ENCODE results near the gene ZNF561. TPM values are rescaled to one million over a fixed set of nuclear protein-coding genes. Genes with fewer than 3 reads are reported as not detected.

Gene ZNF561
- total RNA-seq, 1 donor = 45.2 TPM

- peaks cover 18% of the 10 kb centered on the region for H3K4me1 ChIP-seq (ENCODE audit: insufficient read depth, low read length)
- H3K4me3 ChIP-seq (ENCODE audit: insufficient read depth, low read length) = peak overlapping the region; percentile 83
- H2AFZ ChIP-seq (ENCODE audit: low read length) = peak overlapping the region; percentile 89
- no peaks in the 10 kb centered on the region for H4K20me1 ChIP-seq (ENCODE audit: insufficient read depth, low read length)
- H3K27me3 ChIP-seq (ENCODE audit: insufficient read depth, low read length) = no peaks in the 10 kb centered on the region
- DNase-seq (ENCODE audit: insufficient read length, low spot score, missing footprints) = no peak
- no peak for TF ChIP-seq CTCF (IDR thresholded peaks at IDR 0.05; ENCODE audit: extremely low read depth, low read depth, low read length)
- H3K36me3 ChIP-seq (ENCODE audit: insufficient read depth, low read length) = peaks cover 35% of the 10 kb centered on the region
- no peaks in the 10 kb centered on the region for H3K9me3 ChIP-seq (ENCODE audit: low read depth, low read length)
- peak overlapping the region; percentile 93 for H3K27ac ChIP-seq (ENCODE audit: low read depth, low read length)
- H3K4me2 ChIP-seq (ENCODE audit: insufficient read depth, low read length) = peak overlapping the region; percentile 88
- peaks cover 21% of the 10 kb centered on the region for H3K79me2 ChIP-seq (ENCODE audit: insufficient read depth, low read length)
Observed at GRCh38 chr19:9620842-9621155, 233 bp downstream of the ZNF561 start.

GRCh38 chr19:9615844-9616243 lies 5.2 kb downstream of the ZNF561 start:
- Histone ChIP-seq H3K9me3 (ENCODE audit: low read depth, low read length) (peaks cover 27% of the 10 kb centered on the region), H3K79me2 (ENCODE audit: insufficient read depth, low read length) (peaks cover 18% of the 10 kb centered on the region), H3K27me3 (ENCODE audit: insufficient read depth, low read length) (no peaks in the 10 kb centered on the region), H3K4me2 (ENCODE audit: insufficient read depth, low read length) (no peak overlapping the region), H3K4me1 (ENCODE audit: insufficient read depth, low read length) (peaks cover 6% of the 10 kb centered on the region), H3K27ac (ENCODE audit: low read depth, low read length) (no peak overlapping the region), H3K4me3 (ENCODE audit: insufficient read depth, low read length) (no peak overlapping the region), H2AFZ (ENCODE audit: low read length) (no peak overlapping the region), H4K20me1 (ENCODE audit: insufficient read depth, low read length) (no peaks in the 10 kb centered on the region), H3K36me3 (ENCODE audit: insufficient read depth, low read length) (peaks cover 84% of the 10 kb centered on the region)
- no peak for TF ChIP-seq CTCF (IDR thresholded peaks at IDR 0.05; ENCODE audit: extremely low read depth, low read depth, low read length)
- no peak for DNase-seq (ENCODE audit: insufficient read length, low spot score, missing footprints)

- peaks cover 70% of the 10 kb centered on the region for H3K36me3 ChIP-seq (ENCODE audit: insufficient read depth, low read length)
- no peak overlapping the region for H3K4me3 ChIP-seq (ENCODE audit: insufficient read depth, low read length)
- no peaks in the 10 kb centered on the region for H3K79me2 ChIP-seq (ENCODE audit: insufficient read depth, low read length)
- no peak for DNase-seq (ENCODE audit: insufficient read length, low spot score, missing footprints)
- H3K9me3 ChIP-seq (ENCODE audit: low read depth, low read length) = peaks cover 49% of the 10 kb centered on the region
- no peaks in the 10 kb centered on the region for H3K27me3 ChIP-seq (ENCODE audit: insufficient read depth, low read length)
- no peak overlapping the region for H2AFZ ChIP-seq (ENCODE audit: low read length)
- no peak overlapping the region for H3K27ac ChIP-seq (ENCODE audit: low read depth, low read length)
- no peak for TF ChIP-seq CTCF (IDR thresholded peaks at IDR 0.05; ENCODE audit: extremely low read depth, low read depth, low read length)
- H3K4me1 ChIP-seq (ENCODE audit: insufficient read depth, low read length) = no peaks in the 10 kb centered on the region
- no peak overlapping the region for H3K4me2 ChIP-seq (ENCODE audit: insufficient read depth, low read length)
- H4K20me1 ChIP-seq (ENCODE audit: insufficient read depth, low read length) = no peaks in the 10 kb centered on the region
Observed at GRCh38 chr19:9610484-9611113, 10.4 kb downstream of the ZNF561 start.

- Histone ChIP-seq H3K4me1 (ENCODE audit: insufficient read depth, low read length) (no peaks in the 10 kb centered on the region), H3K4me2 (ENCODE audit: insufficient read depth, low read length) (no peak overlapping the region), H3K27me3 (ENCODE audit: insufficient read depth, low read length) (no peaks in the 10 kb centered on the region), H3K79me2 (ENCODE audit: insufficient read depth, low read length) (no peaks in the 10 kb centered on the region), H3K27ac (ENCODE audit: low read depth, low read length) (no peak overlapping the region), H4K20me1 (ENCODE audit: insufficient read depth, low read length) (no peaks in the 10 kb centered on the region), H3K4me3 (ENCODE audit: insufficient read depth, low read length) (no peak overlapping the region), H3K9me3 (ENCODE audit: low read depth, low read length) (peaks cover 49% of the 10 kb centered on the region), H2AFZ (ENCODE audit: low read length) (no peak overlapping the region), H3K36me3 (ENCODE audit: insufficient read depth, low read length) (peaks cover 54% of the 10 kb centered on the region)
- no peak for DNase-seq (ENCODE audit: insufficient read length, low spot score, missing footprints)
- TF ChIP-seq CTCF (IDR thresholded peaks at IDR 0.05; ENCODE audit: extremely low read depth, low read depth, low read length) = no peak
Observed at GRCh38 chr19:9608912-9609311, 12.1 kb downstream of the ZNF561 start.
